CD14-positive monocyte (primary cell): ENCODE measurements around the gene TRAM2. TPM values are rescaled to one million over a fixed set of nuclear protein-coding genes. Genes with fewer than 3 reads are reported as not detected.
"Not testable (repeated sequence)": the region's sequence is repeated elsewhere in the genome, so short reads cannot be mapped to it uniquely, and the experiment has no call there.

ENCODE experiments used
- DNase-seq, 3 donors: peaks; one replicate each; pipeline ENCODE4 v3.0.0-alpha.2; 2011 to 2022
- H2AFZ ChIP-seq: 2 replicates; pipeline ENCODE4 v1.6.0; 2012; ENCODE audit warnings: mild to moderate bottlenecking, low read depth, low read length, inconsistent platforms; ENCODE audit not compliant: insufficient read depth, poor library complexity, severe bottlenecking
- H3K27ac ChIP-seq, 2 donors: 1 replicate in 1 of 2; 2 replicates in 1 of 2; pipeline ENCODE4 v1.5.1; 2012 to 2013; ENCODE audit warnings: low read length in 2 of 2, control low read depth in 1 of 2, inconsistent platforms in 1 of 2, low read depth in 1 of 2, mild to moderate bottlenecking in 1 of 2
- H3K27me3 ChIP-seq, 2 donors: one replicate each; pipeline versions ENCODE4 v1.6.0 to v1.6.1; 2011 to 2013; ENCODE audit warnings: low read length in 2 of 2; ENCODE audit not compliant: control insufficient read depth in 2 of 2, insufficient read depth in 2 of 2
- H3K36me3 ChIP-seq, 2 donors: replicated peaks in 1 of 2; 1 replicate in 1 of 2; 2 replicates in 1 of 2; pipeline versions ENCODE4 v1.5.1 to v1.6.1; 2012 to 2013; ENCODE audit warnings: low read length in 2 of 2, control low read depth in 1 of 2, inconsistent platforms in 1 of 2, mild to moderate bottlenecking in 1 of 2; ENCODE audit not compliant: insufficient read depth in 2 of 2, control insufficient read depth in 1 of 2
- H3K4me1 ChIP-seq, 2 donors: 1 replicate in 1 of 2; 2 replicates in 1 of 2; pipeline versions ENCODE4 v1.5.1 to v1.6.1; 2012 to 2013; ENCODE audit warnings: low read length in 2 of 2, control low read depth in 1 of 2, inconsistent platforms in 1 of 2, mild to moderate bottlenecking in 1 of 2, moderate library complexity in 1 of 2; ENCODE audit not compliant: insufficient read depth in 2 of 2, control insufficient read depth in 1 of 2
- H3K4me2 ChIP-seq: replicated peaks from 2 replicates; pipeline ENCODE3; 2012; ENCODE audit warnings: low read length, moderate library complexity, mild to moderate bottlenecking; ENCODE audit not compliant: poor library complexity, severe bottlenecking; ENCODE audit errors: extremely low read depth
- H3K4me3 ChIP-seq, 3 experiments: fragments of 200-600 bp in 1 of 3; sonication (generic) in 1 of 3; replicated peaks in 1 of 3; 1 replicate in 2 of 3; 2 replicates in 1 of 3; pipeline ENCODE4 v1.5.1; 2011 to 2013; ENCODE audit warnings: low read length in 3 of 3, mild to moderate bottlenecking in 3 of 3, control low read depth in 2 of 3, low read depth in 2 of 3, inconsistent platforms in 1 of 3, moderate library complexity in 1 of 3
- H3K79me2 ChIP-seq: 2 replicates; pipeline ENCODE4 v1.6.0; 2012; ENCODE audit warnings: mild to moderate bottlenecking, control low read depth, inconsistent platforms, low read length, moderate library complexity; ENCODE audit not compliant: insufficient read depth
- H3K9ac ChIP-seq: 2 replicates; pipeline ENCODE4 v1.6.0; 2017; ENCODE audit warnings: low read length, mild to moderate bottlenecking; ENCODE audit not compliant: insufficient read depth, poor library complexity, severe bottlenecking
- H3K9me3 ChIP-seq, 2 donors: replicated peaks in 1 of 2; 1 replicate in 1 of 2; 2 replicates in 1 of 2; pipeline versions ENCODE4 v1.5.1 to v1.6.1; 2012 to 2013; ENCODE audit warnings: low read length in 2 of 2, control low read depth in 1 of 2; ENCODE audit not compliant: control insufficient read depth in 1 of 2, insufficient read depth in 1 of 2
- H4K20me1 ChIP-seq: 2 replicates; pipeline ENCODE4 v1.6.0; 2012; ENCODE audit warnings: mild to moderate bottlenecking, low read length, control low read depth, moderate library complexity; ENCODE audit not compliant: insufficient read depth
- H3K27ac Mint-ChIP-seq, 7 donors: one replicate each; pipeline ENCODE4 v1.8.0; 2020; ENCODE audit warnings: mild to moderate bottlenecking in 7 of 7, mixed read lengths in 7 of 7, moderate library complexity in 6 of 7, inconsistent platforms in 2 of 7
- H3K27me3 Mint-ChIP-seq, 3 donors: one replicate each; pipeline ENCODE4 v1.8.0; 2021 to 2022; ENCODE audit warnings: low read depth in 3 of 3, mild to moderate bottlenecking in 3 of 3, mixed read lengths in 3 of 3, moderate library complexity in 3 of 3, inconsistent platforms in 1 of 3
- H3K36me3 Mint-ChIP-seq, 2 donors: one replicate each; pipeline ENCODE4 v1.8.0; 2020; ENCODE audit warnings: mixed read lengths in 2 of 2, inconsistent platforms in 1 of 2, mild to moderate bottlenecking in 1 of 2
- H3K4me1 Mint-ChIP-seq: one replicate; pipeline ENCODE4 v1.8.0; 2020; ENCODE audit warnings: mild to moderate bottlenecking, mixed read lengths
- H3K4me3 Mint-ChIP-seq, 2 donors: one replicate each; pipeline ENCODE4 v1.8.0; 2020; ENCODE audit warnings: mild to moderate bottlenecking in 2 of 2, mixed read lengths in 2 of 2, moderate library complexity in 1 of 2
- H3K9me3 Mint-ChIP-seq, 7 donors: one replicate each; pipeline ENCODE4 v1.8.0; 2020 to 2022; ENCODE audit warnings: mixed read lengths in 7 of 7, mild to moderate bottlenecking in 6 of 7, moderate library complexity in 6 of 7, inconsistent platforms in 2 of 7
- CTCF ChIP-seq: fragments of 200-600 bp; IDR thresholded peaks from one replicate; pipeline ENCODE4 v1.8.0; 2022; ENCODE audit warnings: antibody characterized with exemption, mild to moderate bottlenecking
- WGBS: methylation state at CpG from one replicate; pipeline ENCODE4 v1.1.5; 2013; ENCODE audit warnings: missing lambda C conversion rate; ENCODE audit not compliant: insufficient coverage; 5-methylcytosine and 5-hydroxymethylcytosine counted together
- intact Hi-C, 2 donors: fragments of 100-400 bp; cut with micrococcal nuclease; formaldehyde crosslinking; loops; one replicate each; pipeline versions ENCODE4 v1.15.0 to v1.15.1; 2023
- polyA plus RNA-seq, 3 donors: library from polyadenylated mRNA; depleted of rRNA in 1 of 3; unstranded in 2 of 3; stranded (reverse) in 1 of 3; fragments of 300-500 nt in 2 of 3; fragments of >200 nt in 1 of 3; fragmentation: Illumina TruSeq in 2 of 3; gene quantifications; 1 replicate in 2 of 3; 2 replicates in 1 of 3; pipeline ENCODE4 v1.2.3, GENCODE V29; 2012 to 2021

The TRAM2 gene
- polyA plus RNA-seq, 3 donors: 4.7 to 11.7 (median 5.9) TPM

GRCh38 chr6:52475307-52475706 lies 101.6 kb downstream of the TRAM2 start:
- Mint-ChIP-seq H3K9me3 (peaks cover 0 to 3% (median 0%) of the 10 kb centered on the region in 7 donors), H3K27ac (no peak overlapping the region), H3K4me1 (no peaks in the 10 kb centered on the region), H3K36me3 (peaks cover 0 to 3% of the 10 kb centered on the region in 2 donors), H3K4me3 (no peak overlapping the region), H3K27me3 (no peaks in the 10 kb centered on the region)
- H3K9ac ChIP-seq: no peak overlapping the region
- intact Hi-C loops: no loop called here
- no peak overlapping the region for H3K4me2 ChIP-seq
- no CpG with 5 or more reads among the region's 2 CpGs for WGBS
- H4K20me1 ChIP-seq: no peaks in the 10 kb centered on the region
- no peaks in the 10 kb centered on the region for H3K36me3 ChIP-seq
- H3K27me3 ChIP-seq: no peaks in the 10 kb centered on the region
- H2AFZ ChIP-seq: no peak overlapping the region
- H3K79me2 ChIP-seq: no peaks in the 10 kb centered on the region
- H3K9me3 ChIP-seq: no peaks in the 10 kb centered on the region
- no peak overlapping the region for H3K4me3 ChIP-seq
- no peak for DNase-seq
- no peak overlapping the region for H3K27ac ChIP-seq
- H3K4me1 ChIP-seq: no peaks in the 10 kb centered on the region
- TF ChIP-seq CTCF: no peak

GRCh38 chr6:52474173-52474572 lies 102.7 kb downstream of the TRAM2 start:
- Mint-ChIP-seq H3K4me3 (no peak overlapping the region), H3K27me3 (no peaks in the 10 kb centered on the region), H3K36me3 (peaks cover 0 to 3% of the 10 kb centered on the region in 2 donors), H3K27ac (no peak overlapping the region), H3K9me3 (peaks cover 0 to 3% (median 0%) of the 10 kb centered on the region in 7 donors), H3K4me1 (no peaks in the 10 kb centered on the region)
- Histone ChIP-seq H3K4me1 (no peaks in the 10 kb centered on the region), H4K20me1 (no peaks in the 10 kb centered on the region), H3K27ac (no peak overlapping the region), H3K4me3 (no peak overlapping the region), H3K9me3 (no peaks in the 10 kb centered on the region), H2AFZ (no peak overlapping the region), H3K36me3 (no peaks in the 10 kb centered on the region), H3K79me2 (no peaks in the 10 kb centered on the region), H3K9ac (no peak overlapping the region), H3K27me3 (no peaks in the 10 kb centered on the region), H3K4me2 (no peak overlapping the region)
- DNase-seq: no peak
- 100% methylated on average over 1 of the region's 4 CpGs for whole genome bisulfite sequencing
- intact Hi-C loops: no loop called here
- TF ChIP-seq CTCF: no peak

GRCh38 chr6:52461194-52461593 lies 115.7 kb downstream of the TRAM2 start:
- H3K9me3 ChIP-seq, H3K4me2 ChIP-seq, H2AFZ ChIP-seq, H3K9ac ChIP-seq, H3K27ac Mint-ChIP-seq, H3K27me3 ChIP-seq, DNase-seq, H4K20me1 ChIP-seq, intact Hi-C loops, H3K79me2 ChIP-seq, H3K4me3 ChIP-seq, H3K4me3 Mint-ChIP-seq, H3K27me3 Mint-ChIP-seq, H3K4me1 Mint-ChIP-seq, H3K4me1 ChIP-seq, H3K36me3 Mint-ChIP-seq, H3K27ac ChIP-seq, H3K36me3 ChIP-seq, H3K9me3 Mint-ChIP-seq: not testable (repeated sequence)
- no CpG with 5 or more reads among the region's 2 CpGs for WGBS
